K562 (cell line): ENCODE measurements around the gene CKAP5. TPM values are rescaled to one million over a fixed set of nuclear protein-coding genes. Genes with fewer than 3 reads are reported as not detected.

Source experiments
- ATAC-seq: fragments of 200-7000 bp; cut with Tn5 transposase; 3 replicates; pipeline ENCODE4 v1.9.1; 2020; ENCODE audit warnings: moderate library complexity
- BruUV-seq: library from RNA; stranded (reverse); fragments of 400-500 nt; replicated peaks from 2 replicates; lab custom pipeline; 2021; lab: Mats Ljungman, UMichigan
- CTCF ChIA-PET: fragments of 300-600 bp; formaldehyde crosslinking; extraction: SDS; loops from one replicate; lab custom pipeline; 2021; ENCODE audit warnings: low intra/inter-chr PET ratio; lab: Yijun Ruan, JAX
- POLR2A ChIA-PET: fragments of 300-600, 350-650 bp; sonication (Branson Sonifier 250); formaldehyde crosslinking; extraction: SDS; loops from one replicate; lab custom pipeline; 2021; ENCODE audit warnings: antibody characterized with exemption, inconsistent platforms; lab: Yijun Ruan, JAX
- DNase-seq, 4 experiments: peaks; one replicate each; pipeline versions ENCODE4 v3.0.0 to v3.0.0-alpha.2; 2011 to 2018; ENCODE audit warnings: low spot score in 3 of 4, mixed read lengths in 3 of 4; ENCODE audit errors: extremely low read depth in 1 of 4
- FAIRE-seq: peaks from 2 replicates; lab custom pipeline; 2011; peaks lifted over from hg19 to GRCh38; lab: Jason Lieb, UNC
- H2AFZ ChIP-seq: 2 replicates; pipeline ENCODE4 v1.6.0; 2011; ENCODE audit warnings: low read depth, low read length, control low read depth, inconsistent platforms
- H3K27ac ChIP-seq: fragments of 200-600 bp; 3 replicates; pipeline ENCODE4 v1.8.0; 2011; ENCODE audit warnings: low read depth, mild to moderate bottlenecking, control low read depth, inconsistent platforms, low read length, moderate library complexity, mixed read lengths; ENCODE audit errors: extremely low read depth
- H3K27me3 ChIP-seq, 2 experiments: fragments of 300-600 bp in 1 of 2; 2 replicates in 1 of 2; 3 replicates in 1 of 2; pipeline versions ENCODE4 v1.6.0 to v1.8.0; 2011; ENCODE audit warnings: inconsistent platforms in 2 of 2, low read length in 2 of 2, mild to moderate bottlenecking in 1 of 2, mixed read lengths in 1 of 2, moderate library complexity in 1 of 2; ENCODE audit not compliant: control insufficient read depth in 2 of 2, insufficient read depth in 2 of 2
- H3K36me3 ChIP-seq: fragments of 300-600 bp; 3 replicates; pipeline ENCODE4 v1.8.0; 2011; ENCODE audit warnings: mild to moderate bottlenecking, low read length, inconsistent platforms; ENCODE audit not compliant: control insufficient read depth, insufficient read depth
- H3K4me1 ChIP-seq, 2 experiments: fragments of 200-600 bp in 1 of 2; replicated peaks in 1 of 2; 2 replicates in 1 of 2; 3 replicates in 1 of 2; pipeline versions ENCODE4 v1.5.1 to v1.8.0; 2011; ENCODE audit warnings: inconsistent platforms in 2 of 2, low read length in 2 of 2, mild to moderate bottlenecking in 1 of 2, mixed read lengths in 1 of 2, moderate library complexity in 1 of 2; ENCODE audit not compliant: control insufficient read depth in 2 of 2, insufficient read depth in 2 of 2
- H3K4me2 ChIP-seq: 2 replicates; pipeline ENCODE4 v1.6.1; 2011; ENCODE audit warnings: low read length, control low read depth, inconsistent platforms, mixed read lengths; ENCODE audit not compliant: insufficient read depth
- H3K4me3 ChIP-seq: fragments of 200-600 bp; sonication (generic), shearing (Covaris generic); 2 replicates; pipeline ENCODE4 v1.5.1; 2016; ENCODE audit warnings: control low read depth, inconsistent platforms
- H3K79me2 ChIP-seq: fragments of 200-600 bp; 3 replicates; pipeline ENCODE4 v1.8.0; 2011; ENCODE audit warnings: low read length, inconsistent platforms; ENCODE audit not compliant: control insufficient read depth, insufficient read depth
- H3K9ac ChIP-seq, 2 experiments: 2 replicates each; pipeline versions ENCODE4 v1.6.0 to v1.6.1; 2011; ENCODE audit warnings: low read depth in 2 of 2, low read length in 2 of 2, control low read depth in 1 of 2, inconsistent platforms in 1 of 2, mild to moderate bottlenecking in 1 of 2, mixed read lengths in 1 of 2; ENCODE audit not compliant: insufficient read depth in 1 of 2
- H3K9me1 ChIP-seq: one replicate; pipeline ENCODE4 v1.6.0; 2011; ENCODE audit warnings: inconsistent platforms, mild to moderate bottlenecking, low read length, moderate library complexity; ENCODE audit not compliant: control insufficient read depth, insufficient read depth
- H3K9me3 ChIP-seq: replicated peaks from 2 replicates; pipeline ENCODE4 v1.5.1; 2011; ENCODE audit warnings: low read depth, low read length, inconsistent platforms; ENCODE audit not compliant: control insufficient read depth, insufficient read depth
- H4K20me1 ChIP-seq: replicated peaks from 2 replicates; pipeline ENCODE4 v1.6.1; 2011; ENCODE audit warnings: low read length, inconsistent platforms, mixed read lengths; ENCODE audit not compliant: control insufficient read depth, insufficient read depth
- BCOR ChIP-seq: fragments of 450-650 bp; IDR thresholded peaks from 2 replicates; pipeline ENCODE4 v1.6.1; 2016
- GTF2A2 ChIP-seq: IDR thresholded peaks from 2 replicates; pipeline ENCODE4 v1.6.1; 2016; ENCODE audit warnings: mild to moderate bottlenecking, missing genetic modification characterization, missing compliant biosample characterization
- HIVEP1 ChIP-seq: fragments of 250-450 bp; sonication (Bioruptor Pico); IDR thresholded peaks from 2 replicates; pipeline ENCODE4 v1.4.0; 2020; ENCODE audit warnings: mild to moderate bottlenecking
- HNRNPUL1 ChIP-seq: fragments of 200-400 bp; formaldehyde crosslinking; IDR thresholded peaks from 2 replicates; pipeline ENCODE4 v1.6.1; 2017; ENCODE audit warnings: low read length
- KAT8 ChIP-seq: fragments of 450-650 bp; IDR thresholded peaks from 2 replicates; pipeline ENCODE4 v1.6.1; 2016; ENCODE audit warnings: low read depth, mild to moderate bottlenecking
- PHF21A ChIP-seq: fragments of 450-650 bp; IDR thresholded peaks from 2 replicates; pipeline ENCODE4 v1.6.1; 2017; ENCODE audit warnings: low read depth, borderline replicate concordance
- RBM25 ChIP-seq: fragments of 200-400 bp; formaldehyde crosslinking; IDR thresholded peaks from 2 replicates; pipeline ENCODE4 v1.6.1; 2018; ENCODE audit warnings: low read length, low read depth, moderate library complexity; ENCODE audit not compliant: severe bottlenecking
- STAT5A ChIP-seq: IDR thresholded peaks from 2 replicates; pipeline ENCODE4 v1.6.1; 2012; ENCODE audit warnings: low read length, inconsistent platforms, borderline replicate concordance
- TARDBP ChIP-seq: fragments of 450-650 bp; IDR thresholded peaks from 2 replicates; pipeline ENCODE4 v1.6.1; 2016
- TGIF2 ChIP-seq: sonication (generic); formaldehyde crosslinking; IDR thresholded peaks from 2 replicates; pipeline ENCODE4 v1.8.1; 2022; ENCODE audit warnings: mild to moderate bottlenecking, missing genetic modification reagents, moderate library complexity
- TOE1 ChIP-seq, 2 experiments: fragments of 450-650 bp in 1 of 2; sonication (generic) in 1 of 2; formaldehyde crosslinking in 1 of 2; IDR thresholded peaks; 2 replicates each; pipeline versions ENCODE4 v1.7.1 to v1.8.0; 2016 to 2022; ENCODE audit warnings: borderline replicate concordance in 2 of 2, mild to moderate bottlenecking in 2 of 2, antibody characterized with exemption in 1 of 2, inconsistent platforms in 1 of 2, low read depth in 1 of 2, missing genetic modification reagents in 1 of 2, moderate library complexity in 1 of 2
- TSC22D4 ChIP-seq: fragments of 450-650 bp; IDR thresholded peaks from 2 replicates; pipeline ENCODE4 v1.6.1; 2016; ENCODE audit warnings: missing genetic modification characterization, missing biosample characterization, control low read depth
- ZKSCAN8 ChIP-seq: fragments of 200-800 bp; sonication (Bioruptor generic); IDR thresholded peaks from 2 replicates; pipeline ENCODE4 v1.6.1; 2016; ENCODE audit warnings: missing genetic modification characterization, missing compliant biosample characterization
- WGBS: fragments of 100-300 bp; shearing (Covaris generic); methylation state at CpG from one replicate; pipeline ENCODE4 v1.1.6; 2016; ENCODE audit warnings: low coverage, mixed read lengths; ENCODE audit not compliant: insufficient coverage; ENCODE audit errors: missing lambda C conversion rate; 5-methylcytosine and 5-hydroxymethylcytosine counted together
- in situ Hi-C: fragments of 300-500 bp; cut with MboI; formaldehyde crosslinking; loops from 4 replicates; pipeline ENCODE4 v1.15.0; 2018; ENCODE audit warnings: inconsistent platforms, mixed read lengths
- intact Hi-C: fragments of 100-400 bp; cut with micrococcal nuclease; formaldehyde crosslinking; loops from 2 replicates; pipeline ENCODE4 v1.14.2; 2022
- polyA plus RNA-seq, 8 experiments: library from polyadenylated mRNA; depleted of rRNA in 4 of 8; stranded (reverse) in 5 of 8; unstranded in 3 of 8; fragments of >200 nt; fragmentation: Nextera tagmentation in 2 of 8; fragmentation: Illumina TruSeq in 1 of 8; extraction: Ambion mirVana in 2 of 8; extraction: Trizol in 1 of 8; gene quantifications; 2 replicates each; pipeline versions ENCODE4 v1.2.1 to v1.2.3, GENCODE V29; 2011 to 2014; ENCODE audit warnings: inconsistent platforms in 1 of 8, missing spikeins in 1 of 8
- total RNA-seq, 7 experiments: library from RNA; depleted of rRNA in 6 of 7; stranded (reverse); fragments of >200 nt in 6 of 7; fragmentation: Illumina TruSeq in 2 of 7; extraction: Trizol in 2 of 7; gene quantifications; 2 replicates each; pipeline versions ENCODE4 v1.2.1 to v1.2.3, GENCODE V29; 2011 to 2021; ENCODE audit warnings: low replicate concordance in 1 of 7
- TF ChIP-seq, protein P1 (sequence below): sonication (generic); formaldehyde crosslinking; IDR thresholded peaks from 2 replicates; pipeline ENCODE4 v1.8.1; 2023; ENCODE audit warnings: mild to moderate bottlenecking, missing genetic modification reagents, moderate library complexity
- TF ChIP-seq, protein P2 (sequence below): fragments of 250-450 bp; sonication (Bioruptor Pico); IDR thresholded peaks from 2 replicates; pipeline ENCODE4 v1.5.0; 2020; ENCODE audit warnings: mild to moderate bottlenecking
- TF ChIP-seq, protein P3 (sequence below): fragments of 450-650 bp; IDR thresholded peaks from 2 replicates; pipeline ENCODE4 v1.6.1; 2014; ENCODE audit warnings: low read depth, mild to moderate bottlenecking, moderate library complexity, borderline replicate concordance

CKAP5 gene
- total and polyA plus RNA-seq, 9 of the 15 experiments (the other 6 are each of a cell fraction or from before 2014, with no cell fraction given): 60.1 to 239 (median 139) TPM

DNA sequence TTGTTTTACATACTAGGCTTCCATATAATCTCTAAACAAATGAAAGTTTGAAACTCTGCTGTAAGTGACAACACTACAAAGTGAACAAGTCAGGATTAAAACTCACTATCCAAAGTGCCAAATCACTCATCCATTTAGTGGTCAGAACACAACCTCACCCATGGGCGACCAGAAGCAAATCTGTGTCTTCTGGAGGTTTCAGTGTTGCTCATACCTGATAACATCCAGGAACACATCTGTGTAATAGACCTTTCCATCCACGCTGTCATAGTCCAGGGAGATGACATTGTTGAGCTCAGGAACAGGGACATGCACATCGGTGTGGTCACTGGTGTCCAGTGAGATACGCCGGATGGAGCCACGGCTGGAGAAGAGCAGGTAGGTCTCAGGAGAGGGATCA, 28.5 kb upstream of the CKAP5 start:
- 20% methylated on average over 6 of the region's 6 CpGs for WGBS
- ChIA-PET CTCF (no interaction called here), POLR2A (interaction anchor here (0.6 to 1.1 kb wide), 5 partner anchors 9 to 107 kb away, joined by 3 to 5 read pairs (median 3); no protein-coding TSS in a partner anchor)
- DNase-seq: no peak
- H3K4me1 ChIP-seq: no peaks in the 10 kb centered on the region; a peak in 1 of 5 replicates
- H2AFZ ChIP-seq: no peak overlapping the region
- H3K79me2 ChIP-seq: no peaks in the 10 kb centered on the region
- H3K36me3 ChIP-seq: no peaks in the 10 kb centered on the region
- no peak for ATAC-seq
- no TSS peak for BruUV-seq
- no peaks in the 10 kb centered on the region for H3K9me3 ChIP-seq
- peaks cover 2% of the 10 kb centered on the region; the same call in 1 of the 2 replicates for H4K20me1 ChIP-seq
- H3K27ac ChIP-seq: no peak overlapping the region
- H3K27me3 ChIP-seq: peaks cover 37 to 68% of the 10 kb centered on the region in 2 experiments
- no peak overlapping the region for H3K4me3 ChIP-seq
- H3K4me2 ChIP-seq: no peak overlapping the region
- no peaks in the 10 kb centered on the region for H3K9me1 ChIP-seq
- intact Hi-C loops (no loop called here), in situ Hi-C loops (no loop called here)
- no peak for FAIRE-seq
- TF ChIP-seq ZKSCAN8 (CRISPR knock-in tag) (no peak), TARDBP (no peak), TGIF2 (CRISPR knock-in tag) (no peak), RBM25 (no peak), PHF21A (no peak), HNRNPUL1 (no peak), KAT8 (no peak), STAT5A (no peak), TSC22D4 (tag) (no peak), BCOR (no peak), HIVEP1 (CRISPR knock-in tag) (no peak), TOE1 (IDR thresholded peaks at IDR 0.05; ENCODE audit: borderline replicate concordance) (no peak), TOE1 (CRISPR knock-in tag; IDR thresholded peaks at IDR 0.05; ENCODE audit: borderline replicate concordance, low read depth) (no peak), GTF2A2 (tag) (no peak)
- TF ChIP-seq, protein P1, sequence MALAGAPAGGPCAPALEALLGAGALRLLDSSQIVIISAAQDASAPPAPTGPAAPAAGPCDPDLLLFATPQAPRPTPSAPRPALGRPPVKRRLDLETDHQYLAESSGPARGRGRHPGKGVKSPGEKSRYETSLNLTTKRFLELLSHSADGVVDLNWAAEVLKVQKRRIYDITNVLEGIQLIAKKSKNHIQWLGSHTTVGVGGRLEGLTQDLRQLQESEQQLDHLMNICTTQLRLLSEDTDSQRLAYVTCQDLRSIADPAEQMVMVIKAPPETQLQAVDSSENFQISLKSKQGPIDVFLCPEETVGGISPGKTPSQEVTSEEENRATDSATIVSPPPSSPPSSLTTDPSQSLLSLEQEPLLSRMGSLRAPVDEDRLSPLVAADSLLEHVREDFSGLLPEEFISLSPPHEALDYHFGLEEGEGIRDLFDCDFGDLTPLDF (CRISPR knock-in tag): no peak
- TF ChIP-seq, protein P2, sequence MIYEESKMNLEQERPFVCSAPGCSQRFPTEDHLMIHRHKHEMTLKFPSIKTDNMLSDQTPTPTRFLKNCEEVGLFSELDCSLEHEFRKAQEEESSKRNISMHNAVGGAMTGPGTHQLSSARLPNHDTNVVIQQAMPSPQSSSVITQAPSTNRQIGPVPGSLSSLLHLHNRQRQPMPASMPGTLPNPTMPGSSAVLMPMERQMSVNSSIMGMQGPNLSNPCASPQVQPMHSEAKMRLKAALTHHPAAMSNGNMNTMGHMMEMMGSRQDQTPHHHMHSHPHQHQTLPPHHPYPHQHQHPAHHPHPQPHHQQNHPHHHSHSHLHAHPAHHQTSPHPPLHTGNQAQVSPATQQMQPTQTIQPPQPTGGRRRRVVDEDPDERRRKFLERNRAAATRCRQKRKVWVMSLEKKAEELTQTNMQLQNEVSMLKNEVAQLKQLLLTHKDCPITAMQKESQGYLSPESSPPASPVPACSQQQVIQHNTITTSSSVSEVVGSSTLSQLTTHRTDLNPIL (CRISPR knock-in tag): no peak
- TF ChIP-seq, protein P3, sequence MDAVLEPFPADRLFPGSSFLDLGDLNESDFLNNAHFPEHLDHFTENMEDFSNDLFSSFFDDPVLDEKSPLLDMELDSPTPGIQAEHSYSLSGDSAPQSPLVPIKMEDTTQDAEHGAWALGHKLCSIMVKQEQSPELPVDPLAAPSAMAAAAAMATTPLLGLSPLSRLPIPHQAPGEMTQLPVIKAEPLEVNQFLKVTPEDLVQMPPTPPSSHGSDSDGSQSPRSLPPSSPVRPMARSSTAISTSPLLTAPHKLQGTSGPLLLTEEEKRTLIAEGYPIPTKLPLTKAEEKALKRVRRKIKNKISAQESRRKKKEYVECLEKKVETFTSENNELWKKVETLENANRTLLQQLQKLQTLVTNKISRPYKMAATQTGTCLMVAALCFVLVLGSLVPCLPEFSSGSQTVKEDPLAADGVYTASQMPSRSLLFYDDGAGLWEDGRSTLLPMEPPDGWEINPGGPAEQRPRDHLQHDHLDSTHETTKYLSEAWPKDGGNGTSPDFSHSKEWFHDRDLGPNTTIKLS: no peak
- H3K9ac ChIP-seq: no peak overlapping the region
